Measurements from ENCODE around the gene ARHGAP40.

ARHGAP40 gene

GRCh38 chr20:38609815-38610214 lies 8.2 kb downstream of the ARHGAP40 start:
- no peak for TF ChIP-seq CTCF (IDR thresholded peaks at IDR 0.05; ENCODE audit: low read depth, low read length)
- no peak overlapping the region for H3K4me3 ChIP-seq (ENCODE audit: low read depth, low read length)

- no peak for TF ChIP-seq CTCF (IDR thresholded peaks at IDR 0.05; ENCODE audit: low read depth, low read length)
- no peak overlapping the region for H3K4me3 ChIP-seq (ENCODE audit: low read depth, low read length)
Observed at GRCh38 chr20:38610521-38610920, 8.9 kb downstream of the ARHGAP40 start.

- no peak overlapping the region for H3K4me3 ChIP-seq (ENCODE audit: low read depth, low read length)
- no peak for TF ChIP-seq CTCF (IDR thresholded peaks at IDR 0.05; ENCODE audit: low read depth, low read length)
Observed at GRCh38 chr20:38612751-38613515, 11.3 kb downstream of the ARHGAP40 start.

GRCh38 chr20:38615283-38615682 lies 13.7 kb downstream of the ARHGAP40 start:
- no peak overlapping the region for H3K4me3 ChIP-seq (ENCODE audit: low read depth, low read length)
- TF ChIP-seq CTCF (IDR thresholded peaks at IDR 0.05; ENCODE audit: low read depth, low read length), result no peak

- TF ChIP-seq CTCF (IDR thresholded peaks at IDR 0.05; ENCODE audit: low read depth, low read length), result no peak
- H3K4me3 ChIP-seq (ENCODE audit: low read depth, low read length), result no peak overlapping the region
Observed at GRCh38 chr20:38616457-38616856, 14.8 kb downstream of the ARHGAP40 start.

GRCh38 chr20:38617011-38617829 lies 15.6 kb downstream of the ARHGAP40 start:
- no peak overlapping the region for H3K4me3 ChIP-seq (ENCODE audit: low read depth, low read length)
- no peak for TF ChIP-seq CTCF (IDR thresholded peaks at IDR 0.05; ENCODE audit: low read depth, low read length)

GRCh38 chr20:38617830-38618196 lies 16.2 kb downstream of the ARHGAP40 start:
- H3K4me3 ChIP-seq (ENCODE audit: low read depth, low read length), result no peak overlapping the region
- no peak for TF ChIP-seq CTCF (IDR thresholded peaks at IDR 0.05; ENCODE audit: low read depth, low read length)

All from WI38 (cell line).